HG03280 (cell line): Measurements from ENCODE around the gene SLC35E1.
A peak's percentile ranks its signal among the peaks of the same experiment; 100 is the strongest.

Experiments
- ATAC-seq: cut with Tn5 transposase; IDR thresholded peaks from one replicate; pipeline ENCODE4 v1.9.1; 2021; ENCODE audit warnings: mild to moderate bottlenecking, moderate library complexity; ENCODE audit not compliant: unreplicated experiment

Gene SLC35E1

GRCh38 chr19:16599655-16600346 is 27.6 kb upstream of the SLC35E1 start:
- ATAC-seq = no peak

- no peak for ATAC-seq
Observed at GRCh38 chr19:16598848-16599247, 26.6 kb upstream of the SLC35E1 start.

GRCh38 chr19:16596399-16596798 is 24.2 kb upstream of the SLC35E1 start:
- ATAC-seq = no peak

- no peak for ATAC-seq
Observed at GRCh38 chr19:16595097-16595496, 22.9 kb upstream of the SLC35E1 start.

- no peak for ATAC-seq
Observed at GRCh38 chr19:16594681-16595091, 22.5 kb upstream of the SLC35E1 start.

GRCh38 chr19:16594131-16594586 is 21.9 kb upstream of the SLC35E1 start:
- no peak for ATAC-seq

- no peak for ATAC-seq
Observed at GRCh38 chr19:16593181-16593580, 21.0 kb upstream of the SLC35E1 start.

- ATAC-seq = no peak
Observed at GRCh38 chr19:16591803-16592556, 19.8 kb upstream of the SLC35E1 start.

GRCh38 chr19:16590876-16591802 is 18.9 kb upstream of the SLC35E1 start:
- ATAC-seq = no peak

- ATAC-seq = no peak
Observed at GRCh38 chr19:16589917-16590316, 17.7 kb upstream of the SLC35E1 start.

- ATAC-seq = peak; percentile 1
Observed at GRCh38 chr19:16588824-16589577, 16.8 kb upstream of the SLC35E1 start.

GRCh38 chr19:16587833-16588823 is 15.9 kb upstream of the SLC35E1 start:
- ATAC-seq = peak; percentile 60

- no peak for ATAC-seq
Observed at GRCh38 chr19:16586991-16587832, 15.0 kb upstream of the SLC35E1 start.

GRCh38 chr19:16586477-16586871 is 14.3 kb upstream of the SLC35E1 start:
- no peak for ATAC-seq

- ATAC-seq = peak; percentile 34
Observed at GRCh38 chr19:16585808-16586476, 13.7 kb upstream of the SLC35E1 start.

- ATAC-seq = no peak
Observed at GRCh38 chr19:16585094-16585801, 13.0 kb upstream of the SLC35E1 start.
